ENCODE results near the gene CALML6. TPM values are rescaled to one million over a fixed set of nuclear protein-coding genes. Genes with fewer than 3 reads are reported as not detected.

CALML6 gene
- total RNA-seq, 1 donor: under 0.01 TPM

DNA sequence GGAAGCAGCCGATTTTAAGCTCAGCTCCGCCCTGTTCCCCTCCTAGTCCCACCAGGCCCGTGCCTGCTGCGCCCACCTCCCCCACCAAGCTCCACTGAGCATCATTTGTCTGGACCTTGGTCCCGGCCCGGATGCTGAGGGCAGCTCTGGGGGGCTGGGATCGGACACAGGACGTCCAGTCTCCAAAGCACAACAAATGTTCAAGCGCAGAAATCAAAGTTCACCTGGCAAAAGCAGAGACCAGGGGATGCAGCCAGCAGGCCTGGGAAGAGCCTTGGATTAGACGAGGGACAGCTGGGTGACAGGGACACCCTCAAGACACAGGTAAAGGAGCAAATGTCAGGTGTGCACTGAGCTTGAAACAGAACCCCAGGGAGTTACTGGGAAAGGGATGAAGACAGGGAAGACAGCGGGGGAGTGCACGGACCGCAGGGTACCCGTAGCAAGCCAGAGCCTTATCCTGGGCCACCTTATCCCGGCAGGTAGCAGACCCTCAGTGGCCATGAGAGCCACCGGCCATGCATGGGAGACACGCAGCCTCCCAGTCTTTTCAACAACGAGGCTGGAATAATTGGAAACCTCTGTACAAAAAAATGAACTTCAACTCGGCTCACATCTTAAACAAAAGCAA is 26.3 kb downstream of the CALML6 start:
- DNase-seq (ENCODE audit: low read depth): no peak
- TF ChIP-seq, protein P1, sequence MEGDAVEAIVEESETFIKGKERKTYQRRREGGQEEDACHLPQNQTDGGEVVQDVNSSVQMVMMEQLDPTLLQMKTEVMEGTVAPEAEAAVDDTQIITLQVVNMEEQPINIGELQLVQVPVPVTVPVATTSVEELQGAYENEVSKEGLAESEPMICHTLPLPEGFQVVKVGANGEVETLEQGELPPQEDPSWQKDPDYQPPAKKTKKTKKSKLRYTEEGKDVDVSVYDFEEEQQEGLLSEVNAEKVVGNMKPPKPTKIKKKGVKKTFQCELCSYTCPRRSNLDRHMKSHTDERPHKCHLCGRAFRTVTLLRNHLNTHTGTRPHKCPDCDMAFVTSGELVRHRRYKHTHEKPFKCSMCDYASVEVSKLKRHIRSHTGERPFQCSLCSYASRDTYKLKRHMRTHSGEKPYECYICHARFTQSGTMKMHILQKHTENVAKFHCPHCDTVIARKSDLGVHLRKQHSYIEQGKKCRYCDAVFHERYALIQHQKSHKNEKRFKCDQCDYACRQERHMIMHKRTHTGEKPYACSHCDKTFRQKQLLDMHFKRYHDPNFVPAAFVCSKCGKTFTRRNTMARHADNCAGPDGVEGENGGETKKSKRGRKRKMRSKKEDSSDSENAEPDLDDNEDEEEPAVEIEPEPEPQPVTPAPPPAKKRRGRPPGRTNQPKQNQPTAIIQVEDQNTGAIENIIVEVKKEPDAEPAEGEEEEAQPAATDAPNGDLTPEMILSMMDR (IDR thresholded peaks at IDR 0.05; ENCODE audit: insufficient read depth, low read depth, low read length): no peak
- no peak overlapping the region for H3K4me3 ChIP-seq (ENCODE audit: low read depth, low read length)

DNA sequence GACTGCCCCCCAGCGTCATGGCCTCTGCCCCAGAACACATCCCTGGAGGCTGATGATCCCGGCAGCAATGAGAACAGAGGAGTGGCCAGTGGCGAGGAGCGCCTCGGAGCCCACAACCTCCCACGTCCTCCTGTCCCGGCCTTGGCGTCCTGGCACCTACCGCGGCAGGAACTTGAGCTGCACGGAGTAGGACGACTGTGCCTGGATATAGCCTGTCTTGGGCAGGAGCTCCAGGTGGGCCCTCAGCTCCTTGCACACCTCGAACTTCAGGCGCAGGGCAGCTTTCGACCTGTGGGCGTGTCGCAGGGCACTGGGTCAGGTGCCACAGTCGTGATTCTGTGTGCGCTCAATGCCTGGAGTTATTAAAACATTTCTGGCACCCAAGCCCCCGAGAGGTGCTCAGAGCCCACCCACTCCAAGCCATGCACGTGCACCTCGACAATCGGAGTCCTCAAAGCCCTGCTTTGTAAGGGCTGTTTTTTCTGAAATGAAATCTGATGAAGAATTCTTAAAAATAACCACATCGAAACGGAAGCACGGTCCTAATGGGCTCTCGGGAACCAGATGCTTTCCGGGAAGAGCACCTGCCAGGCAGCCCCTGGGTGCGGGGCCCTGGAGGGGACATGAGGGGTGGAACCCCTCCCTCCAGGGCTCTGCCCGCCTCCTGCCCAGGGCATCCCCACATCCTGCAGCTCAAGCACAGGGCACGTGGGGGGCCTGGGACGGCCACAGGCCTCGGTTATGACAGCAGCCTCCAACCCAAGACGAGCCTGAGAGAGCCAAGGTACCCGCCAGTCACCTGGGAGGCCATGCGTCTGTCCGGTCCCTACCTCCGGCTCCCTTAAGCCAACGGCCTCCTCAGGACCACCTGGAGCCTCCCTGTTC is 27.1 kb downstream of the CALML6 start:
- no peak for DNase-seq (ENCODE audit: low read depth)
- H3K4me3 ChIP-seq (ENCODE audit: low read depth, low read length): no peak overlapping the region
- TF ChIP-seq, protein P1 (IDR thresholded peaks at IDR 0.05; ENCODE audit: insufficient read depth, low read depth, low read length): no peak

DNA sequence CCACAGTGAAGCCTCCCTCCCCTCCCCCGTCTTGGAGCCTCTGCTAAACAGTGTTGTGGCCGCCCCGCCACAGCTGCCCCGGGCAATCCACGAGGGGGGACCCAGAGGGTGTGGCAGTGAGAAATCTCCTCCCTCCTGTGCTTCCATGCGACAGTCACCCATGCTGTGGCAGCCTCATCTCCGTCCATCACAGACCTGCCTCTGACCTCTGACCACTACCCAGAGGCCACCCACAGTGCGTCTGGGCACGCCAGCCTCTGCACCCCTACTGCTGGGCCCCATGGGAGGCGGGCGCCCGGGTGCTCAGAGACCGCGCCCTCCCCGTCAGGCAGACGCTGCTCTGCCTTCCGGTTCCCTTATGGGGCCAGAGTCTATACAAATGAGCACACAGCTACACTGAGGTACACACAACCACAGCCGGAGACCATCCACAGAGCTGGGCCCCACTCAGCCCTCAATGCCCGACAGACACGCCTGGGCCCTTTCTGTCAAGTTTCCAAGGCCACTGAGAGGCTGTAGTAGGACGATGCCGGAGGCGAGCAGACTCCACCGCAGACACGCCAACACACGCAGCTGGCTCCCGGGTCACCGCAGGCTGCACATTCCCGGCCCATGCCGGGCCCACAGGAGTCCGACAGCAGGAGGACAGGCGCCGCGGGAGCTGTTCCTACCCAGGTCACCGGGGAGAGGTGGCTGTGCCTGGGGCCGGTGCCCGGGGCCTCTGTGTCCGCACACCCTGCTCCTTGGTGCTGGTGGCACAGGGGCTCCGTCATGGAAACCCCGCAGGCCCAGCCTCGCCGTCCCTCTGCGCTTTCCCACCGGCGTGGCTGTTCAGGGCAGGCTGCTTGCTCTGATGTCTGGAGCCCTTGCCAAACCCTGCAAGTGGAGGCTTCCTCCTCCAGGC is 27.9 kb downstream of the CALML6 start:
- no peak for DNase-seq (ENCODE audit: low read depth)
- TF ChIP-seq, protein P1 (IDR thresholded peaks at IDR 0.05; ENCODE audit: insufficient read depth, low read depth, low read length): no peak
- no peak overlapping the region for H3K4me3 ChIP-seq (ENCODE audit: low read depth, low read length)

DNA sequence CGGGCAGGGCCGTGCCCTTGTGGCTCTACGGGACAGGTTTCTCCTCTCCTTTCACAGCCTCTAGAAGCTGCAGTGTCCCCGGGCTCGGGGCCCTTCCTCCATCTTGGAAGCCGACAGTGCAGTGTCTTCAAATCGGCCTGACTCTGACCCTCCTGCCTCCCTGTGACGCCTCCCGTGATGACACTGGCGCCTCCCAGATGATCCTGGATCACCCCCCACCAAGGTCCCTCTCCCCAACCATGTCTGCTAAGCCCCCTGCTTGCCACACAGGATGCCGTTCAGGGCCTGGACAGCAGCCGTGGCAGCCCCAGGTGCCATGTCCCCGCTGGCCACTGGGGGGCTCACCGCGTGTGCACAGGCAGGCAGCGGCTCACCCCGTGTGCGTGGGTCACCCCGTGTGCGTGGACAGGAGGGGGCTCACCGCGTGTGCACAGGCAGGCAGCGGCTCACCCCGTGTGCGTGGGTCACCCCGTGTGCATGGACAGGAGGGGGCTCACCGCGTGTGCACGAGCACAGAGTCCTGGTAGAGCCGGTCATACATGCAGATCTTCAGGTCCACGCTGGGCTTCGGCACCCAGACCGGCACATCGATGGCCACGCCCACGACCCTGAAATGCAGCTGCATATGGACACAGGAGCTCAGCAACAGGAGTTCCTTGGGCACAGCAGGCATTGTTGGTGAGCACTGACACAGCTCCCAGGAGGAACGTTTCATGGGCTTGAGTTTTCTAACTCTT is 28.9 kb downstream of the CALML6 start:
- TF ChIP-seq, protein P1 (IDR thresholded peaks at IDR 0.05; ENCODE audit: insufficient read depth, low read depth, low read length): peak; percentile 85
- peak; percentile 35 for DNase-seq (ENCODE audit: low read depth)

DNA sequence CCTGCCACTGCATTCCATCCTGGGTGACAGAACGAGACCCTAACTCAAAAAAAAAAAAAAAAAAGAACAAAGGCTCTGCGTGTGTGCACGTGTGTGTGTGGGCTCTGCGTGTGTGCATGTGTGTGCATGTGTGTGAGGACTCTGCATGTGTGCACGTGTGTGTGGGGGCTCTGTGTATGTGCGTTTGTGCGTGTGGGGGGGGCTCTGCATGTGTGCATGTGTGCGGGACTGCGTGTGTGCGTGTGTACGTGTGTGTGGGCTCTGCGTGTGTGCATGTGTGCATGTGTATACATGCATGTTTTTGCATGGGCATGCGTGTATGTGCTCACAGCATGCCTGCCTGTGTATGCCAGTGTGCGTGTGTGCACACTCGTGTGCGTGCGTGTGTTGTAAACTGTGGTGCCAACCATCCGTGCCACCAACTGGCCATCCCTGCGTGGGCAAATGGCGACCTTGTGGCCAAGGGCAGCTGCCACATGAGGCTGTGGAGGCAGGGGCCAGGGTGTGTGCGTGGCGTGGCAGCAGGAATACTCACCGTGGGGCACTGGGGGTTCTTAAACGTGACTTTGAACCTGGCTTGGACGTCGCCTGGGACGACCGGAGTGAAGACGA is 30.8 kb downstream of the CALML6 start:
- no peak for DNase-seq (ENCODE audit: low read depth)
- TF ChIP-seq, protein P1 (IDR thresholded peaks at IDR 0.05; ENCODE audit: insufficient read depth, low read depth, low read length): no peak
- no peak overlapping the region for H3K4me3 ChIP-seq (ENCODE audit: low read depth, low read length)

More for the DNA sequence above, 28.9 kb downstream of the CALML6 start:
- peak overlapping the region; percentile 34 for H3K4me3 ChIP-seq (ENCODE audit: low read depth, low read length)

Measured in fibroblast of villous mesenchyme (primary cell).